CD4-positive, alpha-beta T cell treated with Interleukin-21 for 1 hour (primary cell): ENCODE data around the gene PRKAG1.
A peak's percentile ranks its signal among the peaks of the same experiment; 100 is the strongest.

Experiments used
- DNase-seq: peaks from one replicate; pipeline ENCODE4 v3.0.0-alpha.2; 2020

Gene PRKAG1

DNA sequence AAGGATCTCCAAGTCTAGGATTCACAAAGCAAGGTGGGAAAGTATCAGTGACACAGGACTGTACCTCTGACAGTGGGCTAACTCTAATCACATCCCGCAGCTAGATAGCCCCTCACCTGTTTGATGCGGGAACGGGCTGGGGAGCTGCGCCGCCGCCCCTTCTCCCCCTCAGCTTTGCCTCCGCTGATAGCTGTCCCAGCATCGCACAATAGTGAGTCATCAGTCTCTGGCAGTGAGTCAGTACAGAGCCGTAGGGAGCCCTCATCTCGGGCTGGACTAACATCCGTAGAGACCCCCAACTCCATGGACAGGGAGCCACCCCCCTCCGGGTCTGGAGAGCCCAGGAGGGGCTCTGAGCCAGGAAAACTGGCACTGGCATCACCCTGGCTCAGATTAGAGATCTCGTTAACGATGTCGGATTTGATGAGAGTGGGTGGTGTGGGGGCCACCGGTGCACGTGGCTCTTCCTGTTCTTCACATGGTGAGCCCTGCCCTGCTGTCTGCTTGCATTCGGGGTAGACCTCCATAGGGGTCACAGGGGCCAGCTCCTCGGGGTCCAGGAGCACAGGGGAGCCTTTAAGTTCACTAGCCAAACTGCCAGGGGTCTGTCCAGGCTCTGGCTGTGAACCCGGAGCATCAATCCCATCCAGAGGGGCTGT, 31.1 kb upstream of the PRKAG1 start:
- no peak for DNase-seq

DNA sequence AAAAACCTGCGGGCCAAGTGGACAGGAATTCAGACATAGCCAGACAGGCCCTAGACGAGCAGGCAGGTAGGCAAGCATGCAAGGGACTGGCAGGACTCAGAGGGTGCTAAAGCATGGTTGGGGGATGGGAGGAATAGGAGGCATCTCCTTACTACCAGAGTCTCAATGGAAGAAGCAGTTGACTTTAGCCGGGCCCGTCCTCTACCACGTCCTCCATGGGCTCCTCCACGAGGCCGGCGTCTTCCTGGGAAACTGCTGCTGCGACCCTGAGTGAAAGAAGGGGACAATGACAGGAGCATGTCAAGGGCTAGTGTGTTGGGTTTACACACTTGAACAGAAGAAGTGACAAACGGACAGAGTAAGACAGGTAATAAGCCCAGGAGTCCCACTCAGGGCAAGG, 30.4 kb upstream of the PRKAG1 start:
- DNase-seq, result no peak

DNA sequence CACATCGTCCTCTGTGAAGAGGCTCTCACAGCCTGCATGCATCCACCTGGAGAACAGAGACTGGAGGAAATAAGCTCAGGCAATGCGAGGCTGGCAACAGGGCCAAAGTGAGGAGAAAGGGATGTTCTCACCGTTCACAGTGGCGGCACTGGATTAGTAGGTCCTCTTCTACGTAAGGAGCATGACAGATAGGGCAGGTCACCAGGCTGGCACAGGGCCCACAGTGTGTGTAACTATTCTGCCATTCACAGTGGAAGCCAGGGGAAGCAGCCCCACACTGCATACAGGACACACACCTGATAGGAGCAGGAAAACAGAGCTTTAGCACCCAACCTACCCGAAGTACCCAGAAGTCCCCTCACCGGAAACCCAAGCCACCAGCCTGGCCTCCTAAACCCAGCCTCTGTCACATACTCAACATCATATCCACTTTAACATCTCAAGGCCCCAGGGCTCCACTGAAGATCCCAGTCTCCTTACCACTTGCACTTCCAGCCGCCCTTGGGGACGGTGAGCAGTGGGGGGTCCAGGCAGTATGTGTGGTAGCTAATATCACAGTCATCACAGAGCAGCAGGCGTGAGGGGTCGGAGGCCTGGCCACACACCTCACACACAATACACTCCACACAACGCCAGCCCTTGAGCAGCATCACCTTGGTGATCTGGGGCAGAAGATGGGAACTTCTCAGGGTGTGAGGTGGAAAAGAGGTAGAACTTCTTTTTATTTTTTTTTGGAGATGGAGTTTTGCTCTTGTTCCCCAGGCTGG, 27.7 kb upstream of the PRKAG1 start:
- no peak for DNase-seq

DNA sequence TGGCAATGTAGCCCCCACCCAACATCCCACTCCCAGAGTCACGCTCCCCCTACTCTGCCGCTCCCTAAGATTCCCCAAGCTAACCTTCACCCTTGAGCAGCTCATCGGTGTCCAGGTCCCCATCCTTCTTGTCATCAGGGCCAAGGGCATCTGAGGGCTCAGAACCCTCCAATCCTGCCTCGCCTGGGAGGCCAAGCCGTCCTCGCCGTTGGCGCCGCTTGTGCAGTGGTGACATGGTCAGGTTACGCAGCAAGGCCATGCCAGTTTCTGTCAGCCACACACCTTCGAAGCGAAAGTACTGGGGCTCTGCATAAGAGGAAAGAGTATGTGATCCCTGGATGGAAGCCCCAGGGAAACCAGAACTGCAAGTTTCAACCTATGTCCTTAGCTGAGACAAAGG, 26.1 kb upstream of the PRKAG1 start:
- no peak for DNase-seq

DNA sequence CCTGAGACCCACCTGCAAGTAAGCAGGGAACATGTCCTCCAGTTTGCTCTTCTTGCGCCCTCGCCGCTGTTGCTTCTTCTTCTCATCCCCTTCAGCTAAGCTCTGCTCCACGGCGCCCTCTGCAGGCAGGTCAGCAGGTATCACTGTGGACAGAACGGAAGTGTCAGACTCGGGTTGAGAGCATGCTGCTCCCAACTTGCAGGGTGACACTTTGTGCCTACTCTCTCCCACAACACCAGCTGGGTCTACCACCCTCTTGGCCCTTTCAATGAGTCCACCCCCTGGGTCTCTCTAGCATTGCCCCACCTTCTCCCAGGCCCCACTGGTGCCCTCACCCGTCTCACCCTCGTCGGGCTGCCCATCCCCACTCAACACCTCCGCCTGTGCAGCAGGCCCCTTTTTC, 25.3 kb upstream of the PRKAG1 start:
- DNase-seq, result peak; percentile 83

DNA sequence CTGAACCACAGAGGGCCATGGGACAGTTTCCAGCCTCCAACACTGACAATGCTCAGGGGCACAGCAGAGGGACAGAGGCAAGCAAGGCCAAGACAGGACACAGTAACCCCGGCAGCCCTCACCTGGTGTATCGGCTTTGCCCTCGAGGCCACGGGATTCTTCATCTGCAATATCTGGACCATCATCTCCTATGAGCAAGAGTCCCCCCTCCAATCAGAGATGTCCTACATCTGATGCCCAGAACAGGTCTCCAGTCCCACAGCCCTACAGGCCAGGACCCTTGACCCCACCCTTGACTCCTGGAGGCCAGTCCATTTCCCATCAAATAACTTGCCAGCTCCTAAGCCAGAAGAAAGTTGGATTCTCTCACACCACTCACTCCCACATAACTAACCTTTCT, 24.7 kb upstream of the PRKAG1 start:
- no peak for DNase-seq

DNA sequence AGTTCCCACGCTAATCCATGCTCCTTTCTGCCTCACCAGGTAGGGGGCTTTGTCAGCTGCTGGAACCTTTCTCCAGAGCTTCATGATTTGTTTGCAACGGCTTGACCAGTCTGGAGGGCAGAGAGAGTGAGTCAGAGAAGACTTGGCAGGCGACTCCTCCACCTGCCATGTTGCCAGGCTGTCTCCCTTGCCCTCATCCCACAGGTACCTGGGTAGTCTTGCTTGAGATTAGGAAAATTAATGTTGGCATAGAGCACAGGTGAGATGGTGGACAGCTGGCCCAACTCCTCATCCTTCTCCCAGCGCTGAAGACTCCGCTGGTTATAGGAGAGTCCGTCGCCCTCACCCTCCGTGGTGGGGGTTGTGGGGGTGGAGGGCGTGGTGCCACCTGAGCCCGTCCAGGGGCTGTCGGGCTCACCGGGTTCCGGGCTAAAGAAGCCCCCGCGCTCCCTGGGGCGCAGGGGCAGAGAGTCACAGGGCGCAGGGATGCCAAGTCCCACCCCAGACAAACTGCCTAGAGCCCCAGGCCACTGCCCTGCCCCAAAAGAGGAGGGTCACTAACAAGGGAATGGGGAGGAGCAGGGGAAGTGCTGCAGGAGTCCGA, 23.4 kb upstream of the PRKAG1 start:
- no peak for DNase-seq

DNA sequence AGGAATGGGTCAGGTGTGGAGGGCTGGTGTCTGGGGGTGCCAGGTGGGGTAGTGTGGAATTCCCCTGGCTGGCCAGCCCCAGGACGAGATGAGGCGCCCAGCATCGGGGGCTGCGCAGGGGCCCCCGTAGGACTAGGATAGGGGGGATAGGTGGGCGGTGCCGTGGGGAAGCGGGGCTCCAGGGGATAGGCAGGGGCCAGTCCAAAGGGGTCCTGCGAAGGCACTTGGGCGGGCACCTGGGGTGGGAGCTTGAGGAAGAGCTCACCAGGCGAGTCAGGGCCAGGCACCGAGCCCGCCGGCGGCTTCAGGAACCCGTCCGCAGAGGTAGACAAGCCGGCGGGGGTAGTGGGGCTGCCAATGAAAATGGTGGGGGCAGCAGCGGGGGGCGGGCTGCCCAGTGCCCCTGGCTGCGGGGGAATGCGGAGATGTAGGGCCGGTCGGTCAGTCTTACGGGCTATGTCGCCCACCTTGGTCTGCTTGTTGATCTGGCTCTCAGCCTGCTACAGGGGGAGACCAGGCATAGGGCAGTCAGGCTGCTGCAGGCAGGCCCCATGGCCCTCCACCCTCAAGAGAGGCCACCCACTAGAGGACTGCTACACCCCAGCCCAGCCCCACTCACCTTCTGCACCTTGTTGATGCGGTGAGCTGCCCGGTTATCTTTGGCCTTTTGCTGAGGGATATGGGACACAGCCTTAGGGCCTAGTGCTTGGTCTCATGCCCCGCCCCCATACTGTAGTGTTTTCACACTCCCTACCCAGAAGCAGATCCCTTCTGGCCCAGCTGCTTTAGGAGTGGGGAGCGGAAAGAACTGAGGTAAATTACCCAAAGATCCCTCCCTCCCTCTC, 22.7 kb upstream of the PRKAG1 start:
- DNase-seq, result no peak

DNA sequence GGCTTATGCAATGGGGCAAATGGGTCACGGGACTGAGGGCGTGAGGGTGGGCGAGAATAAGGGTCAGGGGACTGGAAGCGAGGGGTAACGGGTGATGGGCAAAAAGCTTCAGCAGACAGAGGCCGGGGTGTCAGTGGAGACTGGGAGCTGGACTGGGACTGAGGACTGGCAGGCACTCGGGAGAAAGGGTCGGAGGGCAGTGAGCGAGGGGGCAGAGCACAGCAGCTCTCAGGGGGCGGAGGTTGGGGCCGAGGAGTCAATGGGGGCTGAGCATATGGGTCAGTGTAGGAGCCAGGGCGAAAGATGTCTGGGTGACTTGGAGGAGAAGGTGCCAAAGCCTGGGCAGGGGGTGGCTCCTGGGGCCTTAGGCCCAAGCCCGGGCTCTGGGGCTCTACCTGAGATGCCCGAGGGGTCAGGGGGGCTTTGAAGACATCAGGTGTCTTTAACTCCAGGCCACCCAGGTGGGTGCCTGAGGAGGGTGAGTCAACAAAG, 21.8 kb upstream of the PRKAG1 start:
- no peak for DNase-seq

DNA sequence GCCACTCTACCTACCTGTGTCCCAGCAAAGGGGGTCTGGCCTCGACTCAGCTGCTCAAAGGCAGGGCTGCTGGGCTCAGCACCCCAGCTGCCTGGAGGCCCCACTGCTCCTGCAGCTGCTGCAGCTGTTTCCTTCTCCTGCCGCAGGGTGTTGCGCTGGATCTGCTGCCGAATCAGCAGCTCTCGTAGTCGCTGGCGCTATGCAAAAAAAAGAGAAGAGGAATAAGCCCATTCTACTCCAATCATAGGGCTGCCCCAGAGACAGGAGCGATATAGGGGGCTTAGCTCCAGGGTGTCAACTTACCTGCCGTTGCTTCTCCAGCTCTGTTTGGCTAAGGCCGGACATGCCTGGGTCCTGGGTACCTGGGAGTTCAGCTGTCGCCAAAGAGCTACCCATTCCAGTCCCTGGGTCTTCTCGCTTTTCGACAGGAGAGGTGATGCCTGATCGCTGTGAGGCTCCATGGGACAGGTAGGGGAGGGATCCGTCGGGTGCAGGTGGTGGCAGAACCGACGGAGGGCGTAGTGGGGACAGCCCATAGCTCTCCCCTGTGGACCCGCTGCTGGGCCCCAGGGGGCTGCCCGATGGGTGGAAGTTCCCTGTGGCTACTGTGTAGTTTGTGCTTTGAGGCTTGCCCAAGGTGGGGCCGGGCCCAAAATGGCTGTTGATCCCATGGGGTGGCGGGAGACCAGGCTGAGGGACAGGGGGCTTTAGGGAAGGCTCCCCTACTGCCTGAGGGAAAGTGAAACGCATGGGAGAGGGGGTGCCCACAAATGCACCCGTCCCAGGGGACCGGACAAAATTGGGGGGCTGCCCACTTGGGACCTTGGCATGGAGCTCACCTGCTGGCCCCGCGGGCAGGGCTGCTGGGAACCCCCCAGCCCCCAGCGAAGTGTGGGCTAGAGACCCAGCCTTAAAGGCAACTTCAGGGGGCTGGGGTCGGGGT, 21.1 kb upstream of the PRKAG1 start:
- no peak for DNase-seq

DNA sequence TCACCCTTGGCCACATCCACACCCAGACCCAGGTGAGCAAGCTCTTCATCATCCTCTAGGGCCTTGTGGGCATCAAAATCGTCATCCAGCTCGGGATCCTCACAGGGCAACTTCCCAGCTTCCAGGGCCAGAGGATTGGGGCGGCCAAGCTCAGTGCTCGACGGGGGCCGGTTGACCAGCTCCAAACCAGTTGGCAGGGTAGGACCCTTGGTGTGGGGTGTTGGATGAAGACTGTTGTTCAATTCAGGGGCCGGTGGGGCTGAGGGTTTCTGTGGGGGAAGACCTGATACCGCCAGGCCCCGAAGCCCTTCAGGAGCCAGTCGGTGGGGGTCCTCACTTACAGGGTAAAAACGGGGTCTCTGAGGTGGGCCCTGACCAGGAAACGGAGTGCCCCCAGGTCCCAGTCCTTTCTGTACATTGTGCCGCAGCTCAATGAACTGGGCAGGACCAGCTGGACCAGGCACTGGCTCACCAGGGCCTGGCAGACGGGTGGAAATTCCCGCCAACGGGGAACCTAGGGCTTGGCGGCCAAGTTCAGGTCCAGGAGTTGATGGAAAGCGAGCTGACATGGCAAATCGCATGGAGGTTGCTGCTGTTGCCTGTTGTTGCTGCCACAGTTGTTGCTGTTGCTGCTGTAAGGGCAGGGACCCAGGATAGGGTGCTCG, 19.8 kb upstream of the PRKAG1 start:
- DNase-seq, result no peak

DNA sequence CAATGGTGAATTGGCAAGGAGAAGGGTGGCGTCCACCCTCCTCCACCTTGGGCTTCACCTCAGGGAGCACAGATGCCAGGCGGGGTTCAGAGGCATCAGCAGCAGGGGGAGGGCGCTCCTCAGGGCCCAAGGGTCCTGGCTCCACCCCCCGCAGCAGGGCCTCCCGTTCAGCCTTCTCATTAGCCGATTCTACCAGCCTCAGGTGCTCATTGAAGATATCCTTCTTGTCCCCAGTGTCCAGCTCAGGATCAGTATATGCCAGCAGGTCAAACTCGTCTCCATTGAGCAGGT, 19.3 kb upstream of the PRKAG1 start:
- no peak for DNase-seq

DNA sequence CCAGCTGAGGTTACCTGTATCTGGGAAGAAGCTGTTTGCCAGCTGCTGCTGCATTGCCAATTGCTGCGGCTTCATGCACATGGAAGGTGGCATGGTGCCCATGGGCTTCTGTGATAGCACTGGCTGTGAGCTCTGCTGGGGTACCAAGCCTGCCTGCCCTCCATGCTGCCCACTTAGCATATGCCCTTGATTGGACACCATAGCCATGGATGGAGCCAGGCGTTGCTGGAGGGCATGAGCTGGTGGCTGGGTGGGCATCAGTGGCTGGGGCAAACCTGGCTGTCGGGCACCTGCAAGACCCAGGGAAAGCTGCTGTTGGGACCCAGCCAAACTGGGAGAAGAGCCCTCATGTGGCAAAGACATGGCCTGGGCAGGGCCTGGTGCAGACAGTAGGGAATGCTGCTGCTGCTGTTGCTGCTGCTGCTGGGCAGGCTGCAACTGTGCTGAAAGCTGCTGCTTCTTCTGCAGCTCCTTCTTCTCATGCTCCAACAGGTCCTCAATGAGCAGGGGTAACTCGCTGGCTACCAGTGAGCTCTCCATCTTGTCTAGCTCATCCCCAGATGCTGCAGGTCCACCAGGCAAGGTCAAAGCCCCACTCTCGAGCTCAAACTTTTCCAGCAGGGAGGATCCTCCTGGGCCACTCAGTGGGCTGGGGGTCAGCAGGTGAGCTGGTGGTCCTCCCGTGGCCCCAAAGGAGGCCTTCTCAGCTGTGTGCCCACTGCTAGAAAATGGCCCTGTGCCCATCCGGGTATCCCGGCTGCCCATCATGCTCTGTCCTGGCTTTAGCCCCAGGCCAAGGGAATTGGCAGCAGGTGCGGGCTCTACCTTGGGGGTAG, 18.8 kb upstream of the PRKAG1 start:
- no peak for DNase-seq

DNA sequence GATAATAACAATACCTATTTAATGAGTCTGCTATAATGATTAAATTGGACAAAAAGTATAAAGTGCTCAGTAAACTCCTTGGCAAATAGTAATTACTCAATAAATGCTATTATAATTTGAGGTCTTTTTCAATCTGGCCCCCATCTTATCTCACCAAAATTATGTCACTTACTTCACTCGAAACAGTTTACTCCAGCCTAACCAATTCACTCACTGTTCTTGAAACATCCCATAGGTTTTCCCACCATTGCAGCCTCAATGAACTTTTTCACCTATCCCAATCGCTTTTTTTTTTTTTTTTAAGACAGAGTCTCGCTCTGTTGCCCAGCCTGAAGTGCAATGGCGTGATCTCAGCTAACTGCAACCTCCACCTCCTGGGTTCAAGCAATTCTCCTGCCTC, 17.5 kb upstream of the PRKAG1 start:
- no peak for DNase-seq

DNA sequence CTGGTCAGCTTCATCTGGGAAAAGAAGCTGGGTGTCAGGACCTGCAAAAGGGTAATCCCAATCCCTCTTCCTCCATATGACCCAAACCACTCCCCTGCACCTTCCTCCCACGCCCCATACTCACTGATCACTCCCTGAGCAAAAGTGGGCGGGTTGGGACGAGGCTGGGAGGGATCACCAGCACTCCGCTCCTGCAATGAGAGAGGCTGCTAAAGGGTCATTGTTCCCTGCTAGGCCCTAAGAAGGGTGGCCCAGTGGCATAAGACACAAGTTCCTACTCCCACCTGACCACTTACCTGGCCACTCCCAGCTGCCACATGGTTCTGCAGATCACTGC, 15.7 kb upstream of the PRKAG1 start:
- DNase-seq, result no peak

DNA sequence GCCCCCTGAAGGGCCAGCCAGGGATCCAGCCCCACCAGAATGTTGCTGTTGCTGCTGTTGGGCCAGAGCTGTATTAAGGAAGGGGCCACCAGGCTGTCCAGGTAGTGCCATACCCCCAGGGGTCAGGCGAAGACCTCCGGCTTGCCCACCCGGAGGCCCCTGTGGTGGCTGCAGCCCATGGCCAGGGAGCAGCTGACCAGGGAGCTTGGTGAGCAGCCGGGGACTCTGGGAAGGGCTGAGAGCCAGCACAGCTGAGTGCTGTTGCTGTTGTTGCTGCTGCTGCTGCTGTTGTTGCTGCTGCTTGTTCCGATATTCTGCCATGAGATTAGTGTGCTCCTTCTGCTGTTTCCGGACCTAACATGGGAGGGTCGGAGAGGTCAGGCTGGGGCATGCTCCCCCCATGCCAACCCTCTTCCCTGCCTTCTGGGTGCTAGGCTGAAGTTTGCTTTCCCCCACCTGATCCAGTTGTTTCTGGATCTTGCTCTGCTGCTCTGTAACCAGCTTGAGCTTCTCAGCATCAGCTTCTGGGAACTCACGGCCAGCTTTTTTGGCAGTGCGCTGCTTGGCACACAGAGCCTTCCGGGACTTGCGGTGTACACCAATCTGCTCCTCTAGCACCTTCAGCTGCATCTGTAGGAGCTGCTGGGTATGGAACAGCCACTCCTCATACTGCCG, 15.2 kb upstream of the PRKAG1 start:
- no peak for DNase-seq

DNA sequence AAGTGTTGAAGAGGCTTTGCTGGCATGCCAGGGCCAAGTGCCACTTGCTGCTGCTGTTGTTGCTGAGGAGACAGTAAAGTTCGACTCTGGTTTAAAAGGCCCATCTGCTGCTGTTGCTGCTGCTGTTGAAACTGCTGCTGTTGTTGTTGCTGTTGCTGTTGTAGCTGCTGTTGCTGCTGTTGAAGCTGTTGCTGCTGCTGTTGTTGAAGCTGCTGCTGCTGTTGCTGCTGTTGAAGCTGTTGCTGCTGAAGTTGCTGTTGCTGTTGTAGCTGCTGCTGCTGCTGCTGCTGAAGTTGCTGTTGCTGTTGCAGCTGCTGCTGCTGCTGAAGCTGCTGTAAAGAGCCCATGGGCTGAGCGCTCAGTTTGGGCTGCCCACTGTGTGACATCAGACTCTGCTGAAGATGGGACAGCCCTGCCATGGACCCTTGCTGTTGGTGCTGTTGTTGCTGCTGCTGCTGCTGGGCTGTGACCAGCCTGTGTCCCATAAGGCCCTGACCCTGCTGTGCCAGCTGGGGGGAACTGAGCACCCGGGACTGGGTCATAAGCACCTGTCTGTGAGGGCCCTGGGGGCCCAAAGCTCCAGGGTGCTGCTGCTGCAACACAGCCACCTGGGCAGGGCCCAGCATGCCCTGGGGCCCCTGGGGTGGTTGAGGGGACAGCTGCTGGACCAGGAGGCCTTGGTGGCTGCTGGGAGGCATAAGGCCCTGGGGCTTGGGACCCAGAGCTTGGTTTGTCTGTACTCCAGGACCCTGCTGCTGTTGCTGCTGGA, 14.3 kb upstream of the PRKAG1 start:
- DNase-seq, result no peak

DNA sequence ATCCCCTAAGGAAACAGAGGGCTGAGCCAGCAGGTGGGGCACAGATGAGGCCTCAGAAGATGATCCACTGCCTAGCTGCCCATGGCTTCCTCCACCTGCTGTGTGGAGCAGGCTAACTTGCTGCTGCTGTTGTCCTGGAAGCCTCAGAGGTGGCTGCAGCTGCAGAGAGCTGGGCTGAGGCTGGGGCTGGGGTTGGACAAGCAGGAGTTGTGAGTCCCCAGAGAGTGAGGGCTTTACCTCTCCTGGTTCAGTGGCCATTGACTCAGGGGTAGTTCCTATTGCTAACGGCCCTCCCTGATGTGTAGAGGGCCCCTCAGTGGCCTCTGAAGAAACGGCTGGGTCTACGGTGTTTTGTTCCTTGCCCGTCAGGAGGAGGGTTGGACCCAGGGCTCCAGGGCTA, 13.7 kb upstream of the PRKAG1 start:
- DNase-seq, result no peak

DNA sequence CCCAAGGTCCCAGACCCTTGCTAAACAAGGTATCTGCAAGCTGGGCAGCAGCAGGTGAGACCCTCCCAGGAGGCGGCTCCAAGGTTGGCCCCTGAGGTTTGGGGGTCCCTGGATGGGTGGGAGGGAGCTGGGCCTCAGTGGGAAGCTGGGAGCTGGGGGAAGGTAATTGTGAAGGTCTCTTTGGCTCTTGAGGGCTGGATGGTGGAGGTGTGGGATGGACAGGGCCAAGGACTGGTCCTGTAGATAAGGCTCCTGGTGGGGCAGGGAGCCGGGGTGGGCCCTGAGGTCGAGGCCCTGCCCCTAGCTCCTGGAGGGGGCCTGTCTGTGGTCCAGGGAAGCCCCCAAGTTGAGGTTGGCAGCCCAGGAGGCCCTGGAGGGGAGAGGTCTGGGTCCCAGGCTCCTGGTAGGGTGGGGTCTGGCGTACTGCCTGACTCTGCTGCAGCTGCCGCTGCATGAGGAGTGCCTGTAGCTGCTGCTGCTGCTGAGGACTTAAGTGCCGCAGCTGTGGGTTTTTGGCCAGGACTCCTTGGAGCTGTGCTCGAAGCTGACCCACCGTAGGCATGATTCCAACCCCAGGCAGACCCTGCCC, 13.1 kb upstream of the PRKAG1 start:
- DNase-seq, result no peak
